Left renal pelvis (tissue), 4 donors: ENCODE data around the gene PEAK1. TPM values are rescaled to one million over a fixed set of nuclear protein-coding genes. Genes with fewer than 3 reads are reported as not detected.

ENCODE experiments used
- DNase-seq, 4 donors: peaks; one replicate each; pipeline ENCODE4 v3.0.0-alpha.2; 2013; ENCODE audit warnings: low read depth in 4 of 4, low spot score in 3 of 4
- polyA plus RNA-seq, 4 donors: library from polyadenylated mRNA; unstranded; fragments of 120-200 nt; gene quantifications; one replicate each; pipeline ENCODE4 v1.2.1, GENCODE V29; 2013; ENCODE audit not compliant: insufficient read length in 4 of 4

PEAK1 gene
- polyA plus RNA-seq, 4 donors: 31.8 to 41.7 (median 32.5) TPM

DNA sequence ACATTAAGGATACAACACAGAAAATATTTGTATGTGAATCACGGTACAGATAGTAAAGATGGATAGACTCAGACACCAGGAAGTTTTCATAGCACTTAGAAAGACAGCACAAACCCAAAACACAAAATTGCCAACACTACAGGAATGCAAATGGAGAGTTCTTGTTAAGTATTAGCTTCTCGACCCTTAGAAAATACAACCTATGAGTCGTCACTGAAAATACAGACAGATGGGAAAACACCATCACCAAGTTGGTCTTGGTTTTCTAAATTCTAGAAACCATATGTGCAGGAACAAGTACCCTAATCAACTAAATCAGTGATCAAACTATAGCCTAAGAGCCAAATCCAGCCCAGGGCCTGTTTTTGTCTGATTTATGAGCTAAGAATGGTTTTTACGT lies 50.7 kb downstream of the PEAK1 start:
- no peak for DNase-seq

DNA sequence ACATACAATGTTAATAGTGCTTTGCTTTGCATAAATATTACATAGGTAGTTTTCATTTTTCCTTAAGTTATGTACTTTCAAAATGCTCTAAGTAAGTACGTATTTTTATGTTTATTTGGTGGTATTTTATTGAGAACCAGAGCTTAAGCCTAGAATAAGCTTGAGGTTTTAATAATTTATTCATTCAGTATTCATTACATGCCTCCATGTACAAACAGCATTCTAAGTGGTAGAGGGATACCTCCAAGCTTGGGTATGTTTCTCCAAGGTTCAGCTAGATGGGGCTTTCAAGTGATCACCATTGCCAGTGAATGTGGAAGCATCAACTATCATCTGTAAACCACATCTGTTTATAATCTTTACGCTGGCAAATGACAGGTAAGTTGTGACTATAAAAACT lies 52.3 kb downstream of the PEAK1 start:
- no peak for DNase-seq

DNA sequence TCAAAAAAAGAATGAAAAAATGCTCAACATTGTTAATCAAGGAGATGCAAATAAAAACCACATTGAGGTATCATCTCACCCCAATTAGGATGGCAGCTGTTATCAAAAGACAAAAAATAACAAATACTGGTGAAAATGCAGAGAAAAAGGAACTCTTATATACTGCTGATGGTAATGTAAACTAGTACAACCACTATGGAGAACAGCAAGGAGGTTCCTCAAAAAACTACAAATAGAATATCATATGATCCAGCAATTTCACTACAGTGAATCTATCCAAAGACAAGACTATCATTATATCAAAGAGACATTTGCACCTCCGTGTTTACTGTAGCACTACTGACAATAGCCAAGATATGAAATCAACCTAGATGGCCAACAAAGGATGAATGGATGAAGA lies 58.4 kb downstream of the PEAK1 start:
- DNase-seq: no peak

DNA sequence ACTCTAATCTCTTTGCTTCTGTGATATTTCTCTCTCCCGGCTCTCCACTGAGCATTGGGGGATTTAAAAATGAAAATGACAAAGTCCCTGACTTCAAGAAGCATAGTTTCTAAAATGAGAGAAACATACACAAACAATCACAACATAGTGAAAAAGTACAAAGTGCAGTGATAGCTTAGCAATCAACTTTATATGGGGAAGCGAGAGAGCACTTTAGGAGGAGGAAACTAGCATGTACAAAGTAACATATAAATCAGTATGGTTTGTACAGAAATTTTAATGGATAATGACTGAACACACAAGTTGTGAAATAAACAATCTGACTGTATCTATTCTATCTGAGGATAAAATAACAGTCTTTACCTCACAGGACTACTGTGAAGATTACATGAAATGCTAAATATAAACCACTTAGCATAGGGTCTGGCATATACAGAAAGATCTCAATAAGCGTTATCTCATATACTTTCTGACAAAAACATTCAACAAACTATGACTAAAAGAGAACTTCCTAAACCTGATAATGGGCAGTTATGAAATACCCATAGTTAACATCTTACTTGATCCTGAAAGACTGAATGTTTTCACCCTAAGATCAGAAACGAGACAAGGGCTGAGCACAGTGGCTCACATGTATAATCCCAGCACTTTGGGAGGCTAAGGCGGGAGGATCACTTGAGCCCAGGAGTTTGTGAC lies 61.2 kb downstream of the PEAK1 start:
- DNase-seq: no peak

DNA sequence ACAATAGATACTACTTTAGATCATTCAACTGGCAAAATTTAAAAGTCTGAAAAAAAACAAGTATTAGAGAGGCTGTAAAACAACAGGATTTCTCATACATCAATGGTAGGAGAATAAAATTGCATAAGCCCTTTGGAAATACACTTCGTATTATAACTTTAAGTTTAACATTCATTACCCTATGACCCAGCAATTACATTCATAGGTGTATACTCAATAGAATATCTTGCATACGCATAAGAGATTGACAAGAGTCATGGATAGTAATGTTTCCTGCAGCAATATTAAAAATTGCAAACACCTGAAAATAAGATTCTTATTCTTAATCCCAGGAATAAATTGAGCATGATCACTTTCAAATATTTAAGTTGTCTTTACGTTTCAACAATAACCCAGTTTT lies 63.6 kb downstream of the PEAK1 start:
- DNase-seq: no peak

DNA sequence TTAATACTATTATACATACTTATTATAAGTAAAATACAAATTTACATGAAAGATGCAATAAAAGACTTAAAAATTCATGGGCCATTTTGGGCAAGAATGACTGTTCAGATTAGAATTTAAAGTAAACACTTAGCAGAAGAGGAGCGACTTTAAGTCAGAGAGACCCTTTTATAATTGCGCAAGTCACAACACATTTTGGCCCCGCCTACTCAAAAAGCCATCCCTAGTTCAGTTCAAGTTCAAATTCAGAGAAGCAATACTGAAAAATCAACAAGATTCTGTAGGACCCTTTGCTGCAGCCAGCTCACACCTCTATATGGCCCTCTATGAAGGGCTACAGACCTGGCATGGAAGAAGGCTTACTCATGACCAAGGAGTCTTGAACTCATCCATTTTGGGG lies 64.6 kb downstream of the PEAK1 start:
- no peak for DNase-seq

DNA sequence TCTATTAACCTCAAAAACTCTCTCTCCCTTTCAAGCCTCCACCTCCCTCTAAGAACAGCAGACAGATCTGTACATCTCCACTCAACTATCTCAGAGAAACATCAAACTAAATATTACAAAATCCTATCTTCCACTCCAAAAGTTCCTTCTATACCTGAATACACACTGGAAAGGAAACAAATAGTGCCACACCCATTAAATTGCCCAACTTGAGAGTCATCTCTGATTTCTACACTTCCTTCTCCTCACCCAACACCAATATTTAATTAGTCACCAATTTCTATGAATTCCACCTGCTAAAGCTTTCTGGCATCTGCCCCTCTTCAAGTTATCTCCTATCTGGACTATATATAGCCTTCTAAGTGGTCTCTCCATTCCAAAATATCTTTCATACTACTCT lies 65.8 kb downstream of the PEAK1 start:
- no peak for DNase-seq

DNA sequence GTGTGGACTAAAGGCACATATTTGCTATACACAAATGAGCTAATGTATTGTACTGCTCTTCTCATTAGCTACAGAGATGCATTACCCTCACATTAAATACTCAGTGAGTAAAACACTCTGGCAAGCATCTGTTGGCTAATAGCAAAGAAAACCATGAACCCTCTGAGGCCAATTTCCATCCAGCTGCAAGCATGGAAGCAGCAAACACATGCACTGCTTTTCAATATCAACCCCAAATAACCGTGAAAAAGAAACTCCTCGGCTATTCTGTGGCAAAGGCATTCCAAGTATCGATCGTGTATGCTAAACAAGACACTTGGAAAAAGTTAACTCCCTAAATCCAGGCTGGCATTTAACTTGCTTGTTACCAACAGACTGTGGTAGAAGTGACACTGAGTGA lies 67.0 kb downstream of the PEAK1 start:
- no peak for DNase-seq

DNA sequence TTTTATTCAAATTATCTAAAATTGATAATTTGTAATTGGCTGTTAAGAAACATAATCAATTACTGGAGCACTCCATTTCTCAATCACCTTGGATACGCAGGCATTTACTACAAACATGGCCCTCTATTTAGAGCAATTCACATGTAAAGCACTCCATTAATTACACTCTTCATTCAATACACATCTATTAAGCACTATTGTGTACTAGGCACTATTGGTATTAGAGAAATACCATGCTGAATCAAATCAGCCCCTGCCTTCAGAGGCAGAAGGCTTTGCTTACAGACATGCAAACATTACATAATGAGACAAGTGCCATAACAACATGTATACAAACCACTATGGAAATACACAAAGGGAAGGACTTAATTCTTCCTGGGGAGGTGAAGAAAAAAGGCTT lies 69.1 kb downstream of the PEAK1 start:
- no peak for DNase-seq

DNA sequence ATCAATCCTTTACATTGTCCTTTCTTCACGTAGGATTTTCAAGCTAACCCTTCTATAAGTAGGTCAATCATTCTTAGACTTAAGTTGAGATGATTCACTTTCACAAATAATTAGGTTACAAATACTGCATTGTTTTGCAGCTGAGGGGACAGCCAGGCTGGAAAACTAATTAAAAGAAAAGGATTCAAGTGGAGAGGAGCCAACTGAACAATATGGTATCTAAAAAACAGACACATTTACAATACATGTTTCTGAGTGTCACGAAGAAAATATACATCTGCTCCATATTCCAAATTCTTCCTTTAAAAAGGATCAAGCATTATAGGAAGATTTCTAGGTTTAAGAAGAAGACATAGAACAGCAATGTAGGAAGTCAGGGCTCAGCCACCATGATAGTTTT lies 70.2 kb downstream of the PEAK1 start:
- DNase-seq: no peak

DNA sequence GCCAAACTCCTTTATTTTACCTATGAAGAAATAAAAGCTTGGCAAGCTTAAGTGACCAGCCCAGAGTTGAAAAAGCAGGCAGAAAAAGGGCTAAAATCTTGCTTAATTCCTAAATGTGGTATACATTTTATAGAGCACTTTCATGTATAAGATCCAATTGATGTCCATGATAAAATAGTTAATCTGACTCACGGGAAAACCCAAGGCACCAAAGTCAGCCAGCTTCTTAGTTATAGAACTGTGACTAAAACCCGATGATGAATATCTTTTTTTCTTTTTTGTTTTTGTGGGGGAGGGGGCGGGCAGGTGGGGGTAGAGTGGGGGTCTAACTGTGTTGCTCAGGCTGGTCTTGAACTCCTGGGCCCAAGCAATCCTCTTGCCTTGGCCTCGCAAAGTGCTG lies 71.4 kb downstream of the PEAK1 start:
- no peak for DNase-seq

DNA sequence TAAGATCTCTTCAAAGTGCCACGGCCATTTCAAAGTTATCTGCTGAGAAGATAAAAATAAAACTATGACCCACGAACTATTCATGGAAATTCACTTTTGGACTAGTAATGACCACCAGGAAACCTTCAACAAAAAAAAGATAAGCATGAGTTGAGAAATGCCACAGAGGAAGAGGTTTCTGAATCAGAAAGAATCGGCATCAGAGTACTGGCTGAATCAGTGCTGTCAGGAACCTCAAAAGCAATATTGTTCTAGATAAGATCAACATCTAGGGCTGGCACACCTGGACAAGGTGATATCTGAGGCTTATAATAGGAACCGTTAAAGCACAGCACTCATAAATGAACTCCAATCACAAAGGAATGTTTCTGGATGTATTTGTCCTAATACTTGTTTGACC lies 72.7 kb downstream of the PEAK1 start:
- DNase-seq: no peak

DNA sequence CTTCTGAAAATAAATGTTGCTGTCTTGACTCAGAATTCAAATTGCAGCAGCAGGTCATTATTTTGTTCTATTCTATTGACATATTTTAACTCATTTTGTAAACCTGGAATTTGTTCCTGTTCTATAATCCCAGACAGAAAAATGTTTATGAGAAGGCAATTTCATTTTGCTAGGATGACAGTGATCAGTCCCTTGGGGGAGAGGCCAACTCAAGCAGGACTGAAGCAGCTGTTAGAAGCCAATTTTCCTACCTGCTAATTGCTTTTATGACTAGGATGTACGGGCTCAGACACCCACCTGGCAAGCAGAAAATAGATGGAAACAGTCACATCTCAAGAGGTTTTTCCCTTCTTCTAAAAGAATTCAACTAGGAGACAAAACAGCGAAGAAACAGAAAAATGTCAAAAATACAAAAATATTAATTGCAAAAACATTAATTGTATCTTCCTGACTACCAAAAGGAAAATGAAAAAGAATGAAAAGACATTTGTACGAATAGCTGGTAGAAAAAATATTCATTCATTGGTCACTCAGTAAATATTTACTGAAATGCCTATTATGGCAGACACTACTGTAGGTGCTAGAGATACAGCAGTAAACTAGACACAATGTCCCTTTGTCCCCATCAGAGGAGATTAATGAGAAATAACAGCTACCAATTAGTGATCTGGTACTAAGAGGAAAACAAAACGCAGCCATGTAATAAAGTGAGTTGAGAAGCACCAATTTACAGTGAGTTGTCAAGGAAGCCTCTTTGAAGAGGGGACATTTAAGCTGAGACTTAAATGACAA lies 73.5 kb downstream of the PEAK1 start:
- no peak for DNase-seq

DNA sequence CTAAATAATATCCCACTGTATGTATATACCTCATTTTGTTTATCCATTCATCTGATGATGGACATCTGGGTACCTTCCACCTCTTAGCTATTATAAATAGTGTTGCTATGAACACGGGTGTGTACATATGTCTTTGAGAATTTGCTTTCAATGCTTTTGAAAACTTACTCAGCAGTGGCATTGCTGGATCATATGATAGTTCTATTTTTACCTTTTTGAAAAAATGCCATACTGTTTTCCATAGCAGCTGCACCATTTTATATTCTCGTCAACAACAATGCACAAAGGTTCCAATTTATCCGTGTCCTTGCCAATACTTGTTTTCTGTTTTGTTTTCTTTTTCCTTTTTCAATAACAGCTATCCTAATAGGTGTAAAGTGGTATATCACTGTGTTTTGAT lies 77.1 kb downstream of the PEAK1 start:
- DNase-seq: no peak

DNA sequence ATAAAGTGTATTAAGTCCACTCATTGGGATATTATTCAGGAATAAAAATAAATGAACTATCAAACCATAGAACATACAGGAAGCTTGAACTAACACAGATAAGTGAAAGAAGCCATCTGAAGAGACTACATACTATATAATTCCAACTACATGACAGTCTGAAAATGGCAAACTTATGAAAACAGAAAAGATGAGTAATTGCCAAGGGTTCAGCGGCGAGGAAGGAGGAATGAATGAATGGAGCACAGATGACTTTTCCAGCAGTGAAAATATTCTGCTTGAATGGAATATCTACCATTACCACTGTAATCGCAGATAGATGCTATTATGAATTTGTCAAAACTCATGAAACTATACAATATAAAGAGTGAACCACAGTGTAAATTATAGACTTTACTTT lies 79.7 kb downstream of the PEAK1 start:
- DNase-seq: no peak

DNA sequence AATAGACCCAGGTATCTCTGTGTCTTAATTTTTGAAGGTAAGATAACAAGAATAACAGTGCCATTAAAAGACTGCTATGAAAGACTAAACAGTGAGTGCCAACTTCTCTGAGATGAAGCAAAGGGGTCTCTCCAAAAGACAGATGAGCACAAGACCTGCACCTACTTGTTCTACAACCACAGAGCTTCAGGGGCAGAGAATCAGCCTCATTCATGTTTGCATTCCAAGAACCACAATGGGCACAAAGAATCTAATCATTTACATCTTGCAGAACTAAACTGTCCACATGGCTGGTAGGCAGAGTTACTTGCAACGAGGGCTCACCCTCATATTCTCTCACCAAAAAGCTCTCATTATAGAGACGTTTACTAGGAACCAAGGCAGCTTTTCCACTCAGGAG lies 83.9 kb downstream of the PEAK1 start:
- no peak for DNase-seq

DNA sequence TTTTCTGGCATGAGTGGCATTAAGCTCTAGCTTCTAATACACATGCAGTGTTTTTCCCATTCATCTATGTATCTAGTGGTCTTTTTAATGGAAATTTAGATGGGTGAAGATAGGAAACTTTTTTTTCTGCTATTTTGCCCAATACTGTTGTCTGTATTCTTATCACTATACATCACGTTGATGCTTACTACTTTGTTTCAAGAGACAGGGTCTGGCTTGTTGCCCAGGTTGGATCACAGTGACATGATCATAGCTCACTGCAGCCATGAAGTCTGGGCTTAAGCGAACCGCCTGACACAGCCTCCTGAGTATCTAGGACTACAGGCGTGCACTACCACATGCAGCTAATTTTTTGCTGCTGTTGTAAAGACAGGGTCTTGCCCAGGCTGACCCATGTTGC lies 84.6 kb downstream of the PEAK1 start:
- DNase-seq: no peak

DNA sequence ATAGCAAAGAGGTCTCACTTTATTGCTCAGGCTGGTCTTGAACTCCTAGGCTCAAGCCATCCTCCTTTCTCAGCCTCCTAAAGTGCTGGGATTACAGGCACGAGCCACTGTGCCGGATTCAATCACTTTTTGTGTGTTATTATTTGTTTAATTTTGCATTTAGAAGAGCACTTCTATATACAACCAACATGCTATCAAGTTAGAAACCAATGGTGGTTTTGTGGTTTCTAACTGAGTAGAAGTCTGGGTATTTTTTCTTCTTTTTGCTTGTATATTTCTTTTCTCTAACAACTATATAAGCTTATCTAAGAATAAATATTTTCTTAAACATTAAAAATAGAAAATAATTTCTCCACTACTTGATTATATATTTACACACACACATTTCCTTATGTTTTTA lies 86.7 kb downstream of the PEAK1 start:
- no peak for DNase-seq

DNA sequence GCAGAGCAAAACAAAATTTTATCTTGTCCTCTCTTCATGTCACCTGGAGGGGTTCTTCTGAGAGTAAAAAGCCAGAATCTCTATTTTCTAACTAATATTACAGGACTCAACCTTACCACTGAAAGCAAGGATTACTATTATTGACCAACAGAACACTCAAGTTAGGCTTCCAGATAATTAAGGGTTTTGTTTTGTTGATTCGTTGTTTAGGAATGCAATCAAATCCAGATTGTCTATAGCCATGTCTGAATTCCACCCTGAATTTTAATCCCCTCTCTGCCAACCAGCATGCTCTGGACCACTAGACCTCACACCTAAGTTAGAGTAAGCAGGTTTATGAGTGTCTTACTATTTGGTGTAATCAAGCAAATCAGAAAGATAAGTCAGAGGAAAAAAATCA lies 90.7 kb downstream of the PEAK1 start:
- DNase-seq: no peak

DNA sequence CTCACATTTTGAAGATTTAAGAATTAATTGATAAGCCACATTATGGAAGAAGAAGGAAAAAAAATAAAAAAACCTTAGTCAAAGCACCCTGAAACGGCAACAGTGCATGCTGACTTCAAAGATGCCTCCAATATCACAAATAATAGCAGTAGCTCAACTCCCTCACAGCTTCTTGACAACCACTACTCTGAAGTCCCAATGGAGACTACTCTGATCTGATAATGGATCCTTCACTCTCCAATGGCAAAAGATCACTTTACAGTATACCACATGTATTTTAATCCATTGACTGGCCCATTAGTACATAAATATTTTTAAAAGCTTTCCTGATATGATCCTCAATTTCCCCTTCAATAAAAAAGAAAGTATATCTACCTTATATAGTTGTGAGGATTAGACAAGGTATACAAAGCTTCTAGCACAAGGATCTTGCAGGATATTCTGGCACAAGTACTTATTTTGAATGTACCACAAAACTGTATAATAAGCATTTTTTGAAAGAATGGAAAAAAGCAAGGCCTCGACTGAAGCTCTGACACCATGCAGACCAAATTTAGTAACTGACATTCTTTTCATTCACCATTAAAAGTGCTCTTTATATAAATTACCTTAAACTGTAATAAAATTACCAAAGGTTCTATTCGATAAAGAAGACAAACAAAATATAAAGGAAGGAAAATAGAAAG lies 91.9 kb downstream of the PEAK1 start:
- no peak for DNase-seq

DNA sequence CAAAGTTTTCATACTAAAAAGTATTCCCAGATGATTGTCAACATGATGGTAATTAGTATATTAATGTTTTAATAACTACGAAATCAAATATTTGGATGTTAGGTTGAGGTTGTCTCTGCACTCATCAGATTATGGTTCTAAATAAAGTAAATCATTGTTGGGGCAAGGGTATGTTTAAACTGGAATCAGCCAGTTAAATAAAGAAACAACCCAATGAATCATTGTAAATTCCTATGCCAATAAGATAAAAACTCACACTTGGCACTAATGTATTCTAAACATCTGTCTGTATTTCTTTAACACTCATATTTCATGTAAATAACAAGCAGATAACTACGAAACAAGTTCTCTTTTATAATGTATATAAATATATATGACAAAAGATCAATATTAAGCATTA lies 92.7 kb downstream of the PEAK1 start:
- no peak for DNase-seq

DNA sequence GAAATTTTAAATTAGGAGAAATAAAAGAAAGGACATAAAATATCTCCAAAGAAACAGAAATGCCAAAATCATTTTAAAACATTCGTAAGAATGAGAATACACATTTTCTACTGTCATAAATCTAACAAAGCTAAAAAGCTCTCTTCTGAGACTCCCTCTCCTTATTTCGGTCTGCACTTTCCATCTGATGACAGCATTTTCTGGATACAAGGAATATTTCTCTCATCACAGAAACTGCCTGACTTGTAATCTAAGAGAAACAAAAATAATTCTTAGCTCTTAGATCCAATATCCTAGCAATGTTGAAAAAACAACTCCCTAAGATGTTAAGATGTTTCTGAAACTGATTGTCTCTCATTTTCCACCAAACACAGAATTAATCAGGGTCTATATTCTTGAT lies 93.5 kb downstream of the PEAK1 start:
- no peak for DNase-seq
